Endodermal cell (in vitro differentiated cells): ENCODE measurements around the gene ZNF335. TPM values are rescaled to one million over a fixed set of nuclear protein-coding genes. Genes with fewer than 3 reads are reported as not detected.

Experiments
- DNase-seq: peaks from one replicate; pipeline ENCODE4 v3.0.0-alpha.2; 2017
- H3K27ac ChIP-seq: 2 replicates; pipeline ENCODE4 v1.5.1; 2013; ENCODE audit warnings: mild to moderate bottlenecking, low read depth, low read length, moderate library complexity
- H3K27me3 ChIP-seq: 2 replicates; pipeline ENCODE4 v1.6.1; 2013; ENCODE audit warnings: mild to moderate bottlenecking, low read length, moderate library complexity; ENCODE audit not compliant: insufficient read depth, control insufficient read depth, poor library complexity, severe bottlenecking
- H3K36me3 ChIP-seq: 2 replicates; pipeline ENCODE4 v1.7.0; 2013; ENCODE audit warnings: mild to moderate bottlenecking, low read length, moderate library complexity; ENCODE audit not compliant: control insufficient read depth, insufficient read depth
- H3K4me1 ChIP-seq: one replicate; pipeline ENCODE4 v1.7.0; 2013; ENCODE audit warnings: low read length; ENCODE audit not compliant: control insufficient read depth, insufficient read depth
- H3K4me3 ChIP-seq: 2 replicates; pipeline ENCODE4 v1.5.1; 2013; ENCODE audit warnings: mild to moderate bottlenecking, low read length, moderate library complexity
- H3K9ac ChIP-seq: 2 replicates; pipeline ENCODE4 v1.6.1; 2013; ENCODE audit warnings: mild to moderate bottlenecking, low read length, moderate library complexity; ENCODE audit not compliant: poor library complexity, severe bottlenecking; ENCODE audit errors: extremely low read depth
- H3K9me3 ChIP-seq: 2 replicates; pipeline ENCODE4 v1.6.1; 2013; ENCODE audit warnings: mild to moderate bottlenecking, low read length, moderate library complexity; ENCODE audit not compliant: control insufficient read depth
- H3K27ac Mint-ChIP-seq: 2 replicates; pipeline ENCODE4 v1.8.0; 2020; ENCODE audit warnings: mixed read lengths
- H3K27me3 Mint-ChIP-seq: 2 replicates; pipeline ENCODE4 v1.8.0; 2021; ENCODE audit warnings: mild to moderate bottlenecking, mixed read lengths; ENCODE audit not compliant: insufficient read depth
- H3K36me3 Mint-ChIP-seq: 2 replicates; pipeline ENCODE4 v1.8.0; 2020; ENCODE audit warnings: low read depth, mixed read lengths
- H3K4me1 Mint-ChIP-seq: 2 replicates; pipeline ENCODE4 v1.8.0; 2020; ENCODE audit warnings: mixed read lengths
- H3K4me3 Mint-ChIP-seq: 2 replicates; pipeline ENCODE4 v1.8.0; 2020; ENCODE audit warnings: mild to moderate bottlenecking, moderate library complexity, mixed read lengths
- H3K9me3 Mint-ChIP-seq: 2 replicates; pipeline ENCODE4 v1.8.0; 2020; ENCODE audit warnings: mild to moderate bottlenecking, mixed read lengths
- CTCF ChIP-seq: fragments of 200-600 bp; sonication (generic); conservative IDR thresholded peaks from 2 replicates; pipeline ENCODE4 v1.5.0; 2021; ENCODE audit warnings: antibody characterized with exemption, mild to moderate bottlenecking
- WGBS, 2 experiments: methylation state at CpG; one replicate each; pipeline versions ENCODE4 v1.1.5 to v1.1.7; 2013; ENCODE audit warnings: missing lambda C conversion rate in 2 of 2, mixed read lengths in 1 of 2; ENCODE audit not compliant: insufficient coverage in 1 of 2, insufficient read length in 1 of 2; 5-methylcytosine and 5-hydroxymethylcytosine counted together
- total RNA-seq, 2 donors: library from RNA; stranded (reverse); fragmentation: NEBNext Ultra II Directional in 1 of 2; extraction: Animal tissue kit (Norgen Biotek cat#: 25700) in 1 of 2; gene quantifications; 2 replicates in 1 of 2; 3 replicates in 1 of 2; pipeline ENCODE4 v1.2.1, GENCODE V29; 2021

ZNF335 gene
- total RNA-seq, 2 donors from 2014 or later = 18.3 to 21.0 TPM

GRCh38 chr20:46013829-46014516 lies 42.0 kb upstream of the ZNF335 start:
- Histone ChIP-seq H3K4me3 (peak overlapping the region; percentile 66), H3K36me3 (no peaks in the 10 kb centered on the region), H3K27me3 (peaks cover 7% of the 10 kb centered on the region), H3K9ac (no peak overlapping the region), H3K4me1 (no peaks in the 10 kb centered on the region), H3K27ac (no peak overlapping the region), H3K9me3 (no peaks in the 10 kb centered on the region)
- no peaks in the 10 kb centered on the region for H3K36me3 Mint-ChIP-seq
- WGBS, 2 experiments = 3% methylated on average over 46 to 67 of the region's 67 CpGs
- no peaks in the 10 kb centered on the region for H3K9me3 Mint-ChIP-seq
- H3K27ac Mint-ChIP-seq = no peak overlapping the region
- peaks cover 47% of the 10 kb centered on the region for H3K27me3 Mint-ChIP-seq
- peak; percentile 95 for DNase-seq
- peak overlapping the region; percentile 37 for H3K4me3 Mint-ChIP-seq
- H3K4me1 Mint-ChIP-seq = peaks cover 4% of the 10 kb centered on the region
- TF ChIP-seq CTCF = peak; percentile 81

- Mint-ChIP-seq H3K9me3 (no peaks in the 10 kb centered on the region), H3K27me3 (peaks cover 49% of the 10 kb centered on the region), H3K4me1 (peaks cover 5% of the 10 kb centered on the region), H3K27ac (no peak overlapping the region), H3K4me3 (peak overlapping the region; percentile 37), H3K36me3 (no peaks in the 10 kb centered on the region)
- peak overlapping the region; percentile 66 for H3K4me3 ChIP-seq
- H3K27me3 ChIP-seq = peaks cover 7% of the 10 kb centered on the region
- no peak for DNase-seq
- no peak overlapping the region for H3K27ac ChIP-seq
- TF ChIP-seq CTCF = no peak
- no peaks in the 10 kb centered on the region for H3K4me1 ChIP-seq
- 35 to 44% methylated on average over 13 to 26 of the region's 29 CpGs for WGBS, 2 experiments
- no peaks in the 10 kb centered on the region for H3K9me3 ChIP-seq
- no peak overlapping the region for H3K9ac ChIP-seq
- no peaks in the 10 kb centered on the region for H3K36me3 ChIP-seq
Measured at GRCh38 chr20:46013322-46013828, 41.4 kb upstream of the ZNF335 start.

- no peak overlapping the region for H3K4me3 Mint-ChIP-seq
- no peak for TF ChIP-seq CTCF
- H3K27ac ChIP-seq = no peak overlapping the region
- H3K9ac ChIP-seq = no peak overlapping the region
- H3K9me3 Mint-ChIP-seq = no peaks in the 10 kb centered on the region
- H3K36me3 Mint-ChIP-seq = no peaks in the 10 kb centered on the region
- H3K27ac Mint-ChIP-seq = no peak overlapping the region
- WGBS, 2 experiments = 82 to 88% methylated on average over 1 to 9 of the region's 10 CpGs
- H3K4me3 ChIP-seq = no peak overlapping the region
- peaks cover 7% of the 10 kb centered on the region for H3K27me3 ChIP-seq
- no peaks in the 10 kb centered on the region for H3K36me3 ChIP-seq
- H3K4me1 Mint-ChIP-seq = peaks cover 9% of the 10 kb centered on the region
- no peaks in the 10 kb centered on the region for H3K9me3 ChIP-seq
- H3K4me1 ChIP-seq = no peaks in the 10 kb centered on the region
- peaks cover 49% of the 10 kb centered on the region for H3K27me3 Mint-ChIP-seq
- no peak for DNase-seq
Measured at GRCh38 chr20:46012921-46013320, 40.9 kb upstream of the ZNF335 start.
